ENCODE measurements around the gene AKAP14.
"Not testable (repeated sequence)": the region's sequence is repeated elsewhere in the genome, so short reads cannot be mapped to it uniquely, and the experiment has no call there.

AKAP14 gene

DNA sequence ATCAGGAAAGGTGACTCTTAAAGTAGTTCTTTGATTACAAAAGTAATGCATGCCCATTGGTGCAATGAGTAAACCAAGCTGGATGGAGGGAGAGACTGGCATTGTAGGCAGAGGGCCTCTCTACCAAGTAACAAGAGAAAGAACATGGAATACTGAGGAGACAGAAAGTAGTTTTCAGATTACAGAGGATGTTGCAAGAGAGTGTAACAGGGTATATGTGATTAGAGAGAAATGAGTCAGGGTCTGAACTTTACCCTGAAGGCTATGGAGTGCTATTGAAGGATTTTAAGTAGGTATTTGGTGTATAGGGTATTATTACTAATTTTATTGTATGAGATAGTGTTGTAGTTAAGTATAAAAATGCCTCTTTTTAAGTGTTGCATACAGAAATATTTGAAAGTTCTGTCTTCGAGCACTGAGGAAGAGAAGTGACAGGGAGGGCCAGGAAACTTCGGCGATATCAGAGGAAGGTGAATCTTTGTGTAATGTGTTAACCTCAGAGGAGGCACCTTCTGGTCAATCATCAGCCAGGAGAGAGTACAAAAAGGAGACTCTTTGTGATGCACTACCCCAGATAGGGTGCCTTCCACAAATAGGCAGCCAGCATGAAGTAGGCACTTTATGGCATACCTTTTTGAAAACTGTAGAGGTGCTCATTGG is 39.7 kb downstream of the AKAP14 start:
- DNase-seq = no peak

DNA sequence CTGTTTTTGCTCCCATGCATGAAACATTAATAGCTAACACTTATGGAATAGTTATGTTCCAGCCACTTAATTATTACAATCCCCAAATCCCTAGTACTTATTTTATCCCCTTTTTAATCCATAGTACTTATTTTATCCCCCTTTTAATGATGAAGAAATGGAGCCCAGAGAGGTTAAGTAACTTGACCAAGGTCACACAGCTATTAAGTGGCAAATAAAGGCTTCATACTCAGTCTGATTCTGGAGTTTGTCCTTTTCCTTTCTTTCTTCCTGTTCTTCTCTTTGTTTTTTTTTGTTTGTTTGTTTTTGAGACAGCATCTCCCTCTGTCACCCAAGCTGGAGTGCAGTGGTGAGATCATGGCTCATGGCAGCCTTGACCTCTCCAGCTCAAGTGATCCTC is 45.6 kb downstream of the AKAP14 start:
- DNase-seq = no peak

- no peak for DNase-seq
These were observed 46.6 kb downstream of the AKAP14 start for GRCh38 chrX:119942173-119942819.

DNA sequence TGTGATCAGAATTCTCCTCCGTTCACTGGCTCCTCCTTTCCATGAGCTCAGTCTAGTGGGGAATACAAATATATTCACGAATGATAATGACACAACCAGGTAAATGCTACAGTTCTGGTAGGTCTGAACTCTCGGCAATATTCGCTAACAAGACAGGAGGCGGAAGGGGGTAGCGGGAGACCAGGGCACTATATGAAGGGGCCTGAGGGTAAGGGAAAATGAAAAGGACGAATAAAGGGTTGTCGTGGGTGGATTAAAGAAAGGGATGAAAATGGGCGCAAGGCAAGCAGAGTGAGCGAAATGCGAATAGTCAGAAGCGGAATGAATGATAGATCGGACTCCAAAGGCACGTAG is 47.1 kb downstream of the AKAP14 start:
- no peak for DNase-seq

- peak; percentile 93 for DNase-seq
These were observed 47.7 kb downstream of the AKAP14 start, which contains the start of gene NKAP for GRCh38 chrX:119943185-119943988. Gene NKAP, minus strand, starts transcription at chrX:119943751. Its CDS starts 146 bp downstream, at chrX:119943605.

DNA sequence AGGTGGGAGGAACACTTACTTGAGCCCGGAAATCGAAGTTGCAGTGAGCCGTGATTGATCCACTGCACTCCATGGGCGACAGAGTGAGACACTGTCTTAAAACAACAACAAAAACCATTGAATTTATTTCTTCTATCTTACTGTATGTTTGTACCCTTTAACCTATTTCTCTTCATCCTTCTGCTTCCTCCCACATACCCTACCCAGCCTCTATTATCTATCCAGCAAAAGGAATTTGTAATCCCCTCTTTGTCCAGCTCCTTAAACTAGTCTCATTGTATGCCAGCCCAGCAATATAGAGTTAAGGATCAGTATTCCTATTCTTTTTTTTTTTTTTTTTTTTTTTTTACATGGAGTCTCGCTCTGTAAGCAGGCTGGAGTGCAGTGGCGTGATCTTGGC is 49.8 kb downstream of the AKAP14 start:
- DNase-seq = no peak

DNA sequence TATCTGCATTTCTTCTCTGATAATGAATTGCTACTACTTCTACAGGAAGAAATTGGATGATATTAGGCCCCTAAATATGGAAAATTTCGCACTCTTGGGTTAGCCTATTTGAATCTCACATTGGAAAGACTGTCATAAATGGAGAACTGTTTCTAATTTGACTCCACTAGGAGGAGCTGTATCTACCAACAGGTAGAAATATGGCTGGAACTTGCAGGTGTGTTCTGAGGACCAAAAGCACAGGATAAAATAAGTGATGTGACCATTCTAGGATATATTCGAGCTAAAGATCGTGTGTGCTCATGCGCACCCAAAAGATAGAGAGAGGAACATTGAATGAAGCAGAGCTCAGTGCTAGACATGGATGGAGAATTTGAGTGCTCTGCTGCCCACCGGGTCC is 52.7 kb downstream of the AKAP14 start:
- DNase-seq = no peak

GRCh38 chrX:119954374-119954773 is 58.7 kb downstream of the AKAP14 start:
- DNase-seq = no peak

DNA sequence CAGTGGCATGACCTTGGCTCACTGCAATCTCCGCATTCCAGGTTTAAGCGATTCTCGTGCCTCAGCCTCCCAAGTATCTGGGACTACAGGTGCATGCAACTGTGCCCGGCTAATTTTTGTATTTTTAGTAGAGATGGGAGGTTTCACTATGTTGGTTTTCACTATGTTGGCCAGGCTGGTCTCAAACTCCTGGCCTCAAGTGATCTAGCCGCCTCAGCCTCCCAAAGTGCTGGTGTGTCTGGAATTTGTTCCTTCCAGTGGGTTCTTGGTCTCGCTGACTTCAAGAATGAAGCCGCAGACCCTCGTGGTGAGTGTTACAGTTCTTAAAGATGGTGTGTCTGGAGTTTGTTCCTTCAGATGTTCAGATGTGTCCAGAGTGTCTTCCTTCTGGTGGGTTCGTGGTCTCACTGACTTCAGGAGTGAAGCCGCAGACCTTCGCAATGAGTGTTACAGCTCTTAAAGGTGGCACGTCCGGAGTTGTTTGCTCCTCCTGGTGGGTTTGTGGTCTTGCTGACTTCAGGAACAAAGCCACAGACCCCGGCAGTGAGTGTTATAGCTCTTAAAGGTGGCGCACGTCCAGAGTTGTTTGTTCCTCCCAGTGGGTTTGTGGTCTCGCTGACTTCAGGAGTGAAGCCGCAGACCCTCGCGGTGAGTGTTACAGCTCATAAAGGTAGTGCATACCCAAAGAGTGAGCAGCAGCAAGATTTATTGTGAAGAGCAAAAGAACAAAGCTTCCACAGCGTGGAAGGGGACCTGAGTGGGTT is 60.3 kb downstream of the AKAP14 start:
- DNase-seq = not testable (repeated sequence)

DNA sequence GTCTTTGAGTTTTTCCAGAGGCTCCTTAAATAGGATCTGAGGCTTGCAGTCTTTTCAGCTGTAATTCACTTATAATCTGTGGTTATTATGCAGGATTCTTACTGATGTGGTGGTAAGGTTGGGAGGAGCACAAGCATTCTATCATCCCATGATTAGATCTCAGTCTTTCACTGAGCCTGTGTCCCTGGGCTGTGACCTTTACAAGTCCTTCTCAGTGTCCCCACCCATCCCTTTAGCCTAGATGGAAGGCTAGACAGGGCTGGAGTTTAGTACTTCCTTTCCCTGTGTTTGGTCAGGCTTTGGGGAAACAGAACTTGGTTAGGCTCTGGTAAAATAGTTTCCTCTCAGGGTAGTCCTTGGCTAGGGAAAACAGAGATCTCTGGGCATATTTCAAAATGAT is 64.9 kb downstream of the AKAP14 start:
- DNase-seq = no peak

- DNase-seq = not testable (repeated sequence)
These were observed 71.1 kb downstream of the AKAP14 start for GRCh38 chrX:119966837-119967236.

Data from fibroblast of upper back skin (primary cell).